GM18519 (cell line): ENCODE data around the gene RAET1E.
A peak's percentile ranks its signal among the peaks of the same experiment; 100 is the strongest.
"Not testable (repeated sequence)": the region's sequence is repeated elsewhere in the genome, so short reads cannot be mapped to it uniquely, and the experiment has no call there.

Source experiments
- ATAC-seq: cut with Tn5 transposase; IDR thresholded peaks from one replicate; pipeline ENCODE4 v1.9.1; 2021; ENCODE audit warnings: mild to moderate bottlenecking, moderate library complexity; ENCODE audit not compliant: unreplicated experiment, low FRiP score

RAET1E gene

GRCh38 chr6:149931501-149931900, 33.6 kb upstream of the RAET1E start:
- no peak for ATAC-seq

- no peak for ATAC-seq
Observed at GRCh38 chr6:149929422-149929821, 31.5 kb upstream of the RAET1E start.

DNA sequence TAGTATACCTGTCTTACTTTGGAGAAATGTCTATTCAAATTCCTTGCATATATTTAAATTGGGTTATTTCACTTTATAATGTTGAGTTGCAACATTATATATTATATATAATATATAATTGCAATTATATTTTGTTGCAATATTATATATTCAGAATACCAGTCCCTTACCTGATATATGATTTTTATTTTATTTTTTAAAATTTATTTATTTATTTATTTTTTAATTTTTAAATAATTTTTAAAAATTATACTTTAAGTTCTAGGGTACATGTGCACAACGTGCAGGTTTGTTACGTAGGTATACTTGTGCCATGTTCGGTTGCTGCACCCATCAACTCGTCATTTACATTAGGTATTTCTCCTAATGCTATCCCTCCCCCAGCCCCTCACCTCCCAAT, 29.1 kb upstream of the RAET1E start:
- not testable (repeated sequence) for ATAC-seq

DNA sequence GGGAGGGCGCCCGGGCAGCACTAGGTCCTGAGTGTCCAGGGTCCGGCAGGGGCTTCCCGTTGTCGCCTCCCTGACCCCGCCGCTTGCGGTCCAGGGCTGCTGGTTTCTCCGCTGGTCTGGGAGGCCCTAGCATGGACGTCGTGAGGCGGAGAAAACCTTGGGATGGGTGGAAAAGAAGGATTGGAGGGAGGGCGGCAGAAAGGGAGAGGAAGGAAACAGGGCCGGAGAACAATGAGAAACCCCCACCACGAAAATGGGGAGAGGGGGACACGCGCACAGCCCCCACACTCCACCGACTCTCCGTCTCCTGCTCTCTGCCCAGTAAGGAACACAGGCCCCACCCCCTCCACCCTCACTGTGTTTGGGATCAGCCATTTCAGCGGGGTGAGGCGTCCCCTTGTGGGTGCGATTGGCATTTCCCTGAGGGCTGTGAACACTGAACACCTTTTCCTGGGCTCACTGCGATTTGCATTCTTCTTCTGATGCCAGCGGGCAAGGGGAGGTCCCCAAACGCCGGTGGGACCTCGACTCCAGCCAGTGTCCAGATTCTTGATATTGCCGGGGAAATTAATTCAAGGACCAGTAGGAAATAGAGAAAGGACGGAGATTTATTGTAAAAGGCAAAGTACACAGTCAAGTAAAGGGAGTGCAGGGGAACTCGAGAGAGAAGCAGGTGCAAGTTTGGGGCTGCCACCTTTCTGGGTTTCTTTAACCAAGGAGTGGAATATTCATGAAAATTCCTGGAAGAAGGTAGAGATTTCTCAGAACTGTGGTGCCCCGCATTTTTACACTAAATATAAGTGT, 28.3 kb upstream of the RAET1E start:
- no peak for ATAC-seq

- no peak for ATAC-seq
Observed at GRCh38 chr6:149925253-149925973, 27.5 kb upstream of the RAET1E start.

GRCh38 chr6:149924933-149925252, 27.0 kb upstream of the RAET1E start:
- no peak for ATAC-seq

GRCh38 chr6:149924206-149924932, 26.5 kb upstream of the RAET1E start:
- ATAC-seq, result no peak

- ATAC-seq, result no peak
Observed at GRCh38 chr6:149923327-149923986, 25.5 kb upstream of the RAET1E start.

DNA sequence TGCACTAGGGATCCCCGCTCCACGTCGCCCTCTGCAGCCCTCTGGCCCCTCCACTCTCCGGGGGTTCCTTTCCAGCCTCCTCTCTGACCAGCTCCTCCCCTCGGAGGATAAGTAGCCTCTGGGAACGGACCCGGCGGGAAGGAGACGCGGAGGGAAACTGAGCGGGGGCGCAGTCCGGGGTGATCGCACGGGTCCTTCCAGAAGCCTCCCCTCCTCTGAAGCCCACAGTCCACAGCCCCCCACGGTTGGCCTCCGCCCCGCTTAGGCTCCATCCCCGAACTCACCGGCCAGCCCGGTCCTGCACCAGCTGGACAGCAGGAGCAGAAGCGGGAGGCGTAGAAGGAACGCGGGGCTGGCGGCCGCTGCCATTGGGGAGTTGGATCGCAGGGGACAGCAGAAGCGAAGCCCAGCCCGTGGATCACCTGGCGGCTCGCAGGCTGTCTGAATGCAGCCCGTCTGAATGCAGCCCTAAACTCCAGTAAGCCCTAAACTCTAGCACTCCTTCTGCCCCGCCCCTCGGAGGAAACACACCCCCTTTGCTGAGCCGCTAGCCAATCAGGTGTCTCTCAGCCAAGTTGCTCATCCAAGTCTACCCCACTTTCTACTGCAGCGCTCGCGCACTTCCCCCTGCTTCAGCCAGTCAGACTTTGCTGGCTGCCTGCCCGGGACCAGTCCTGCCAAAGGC, 24.9 kb upstream of the RAET1E start, which contains the start of gene RAET1G:
Gene RAET1G, minus strand, starts transcription at position 480 of the 685 bp plus-strand sequence. Its CDS starts 111 bp downstream, at position 369.
- peak; percentile 51 for ATAC-seq

- ATAC-seq, result not testable (repeated sequence)
Observed at GRCh38 chr6:149922091-149922490, 24.2 kb upstream of the RAET1E start.

GRCh38 chr6:149921361-149921760, 23.4 kb upstream of the RAET1E start:
- no peak for ATAC-seq

GRCh38 chr6:149919834-149920225, 21.9 kb upstream of the RAET1E start:
- no peak for ATAC-seq

DNA sequence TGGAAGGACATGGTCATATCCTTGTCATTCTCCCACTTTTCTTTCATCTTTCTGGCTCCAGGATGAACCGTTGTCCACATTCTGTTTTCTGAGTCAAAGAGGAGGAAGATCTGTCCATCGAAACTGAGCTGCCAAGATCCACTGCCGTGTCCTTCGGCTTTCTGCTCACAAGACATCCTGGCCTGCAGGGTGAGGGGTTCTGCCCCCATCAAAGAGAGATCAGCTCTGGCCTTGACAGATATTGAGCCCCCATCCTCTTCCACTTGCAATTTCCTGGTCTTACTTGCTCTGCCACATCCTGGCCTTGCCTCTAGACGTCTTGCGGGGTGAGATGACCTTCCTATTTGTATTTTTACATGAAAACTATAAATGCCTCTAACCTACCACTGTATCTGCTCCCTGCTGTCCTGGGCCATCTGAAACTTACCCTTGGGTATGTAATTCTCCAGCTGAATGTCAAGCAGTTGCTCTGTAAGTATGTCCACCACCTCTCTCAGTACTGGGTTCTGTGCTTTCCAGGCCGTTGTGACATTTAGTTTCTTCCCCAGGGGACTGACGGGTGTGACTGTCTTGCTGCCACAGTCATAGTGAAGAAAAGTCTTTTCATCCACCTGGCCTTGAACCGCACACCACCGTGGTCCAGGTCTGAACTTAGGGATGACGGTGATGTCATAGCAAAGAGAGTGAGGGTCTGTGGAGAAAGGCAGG, 21.4 kb upstream of the RAET1E start:
- ATAC-seq, result not testable (repeated sequence)

- no peak for ATAC-seq
Observed at GRCh38 chr6:149918151-149918905, 20.4 kb upstream of the RAET1E start.

DNA sequence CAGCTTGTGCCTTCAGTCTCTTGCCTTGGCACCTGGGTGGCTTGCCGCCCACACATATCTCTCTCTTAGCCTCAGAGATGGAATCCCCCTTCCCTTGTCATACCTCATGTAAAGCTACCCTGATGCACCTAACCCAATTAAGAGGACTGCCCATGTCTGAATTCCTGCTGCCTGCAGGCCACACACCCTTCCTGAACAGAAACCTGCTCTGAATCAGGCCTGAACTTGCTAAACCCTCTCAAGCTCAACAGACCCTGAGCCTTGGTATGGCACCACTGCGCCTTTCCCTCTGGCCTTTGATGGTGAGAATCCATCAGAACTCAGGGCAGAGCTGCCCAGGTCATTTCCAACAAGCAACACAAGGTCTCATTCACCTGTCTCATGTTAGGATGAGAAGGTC, 19.8 kb upstream of the RAET1E start:
- ATAC-seq, result no peak

GRCh38 chr6:149915970-149916865, 18.3 kb upstream of the RAET1E start:
- no peak for ATAC-seq

GRCh38 chr6:149913540-149914240, 15.8 kb upstream of the RAET1E start:
- no peak for ATAC-seq
